ENCODE measurements around the gene ELMO1. TPM values are rescaled to one million over a fixed set of nuclear protein-coding genes. Genes with fewer than 3 reads are reported as not detected.

The ELMO1 gene
- total and polyA plus RNA-seq, 8 donors = 18.2 to 55.3 (median 45.6) TPM

DNA sequence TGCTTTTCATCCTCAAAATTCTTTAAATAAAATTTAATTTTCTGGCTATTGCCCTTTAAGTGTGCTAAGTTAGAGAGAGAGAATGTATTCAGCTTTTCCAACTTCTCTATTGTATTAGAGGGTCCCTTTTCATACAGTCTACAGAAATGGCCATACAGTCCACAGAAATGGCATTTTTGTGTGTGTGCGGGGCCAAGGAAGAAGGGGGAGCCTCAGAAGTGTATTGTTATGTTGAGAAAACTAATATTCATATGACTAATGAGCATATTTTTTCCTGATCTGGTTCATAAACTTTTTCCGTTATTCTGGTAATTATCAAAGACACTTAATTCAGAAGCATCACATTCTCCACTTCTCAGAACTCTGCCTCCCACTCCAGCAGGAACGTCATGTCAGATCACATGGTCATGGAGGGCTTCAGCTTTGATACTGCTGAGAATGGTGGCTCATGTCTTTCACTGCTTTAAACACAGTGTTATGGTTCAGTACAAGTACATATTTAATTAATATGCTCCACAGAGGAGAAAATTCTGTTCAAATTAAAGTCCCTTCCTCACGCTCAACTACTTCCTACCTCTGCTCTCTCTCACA lies 37.1 kb downstream of the ELMO1 start:
- no peaks in the 10 kb centered on the region for H3K27me3 ChIP-seq
- peaks cover 0 to 6% of the 10 kb centered on the region in 2 donors for H3K9me3 ChIP-seq

DNA sequence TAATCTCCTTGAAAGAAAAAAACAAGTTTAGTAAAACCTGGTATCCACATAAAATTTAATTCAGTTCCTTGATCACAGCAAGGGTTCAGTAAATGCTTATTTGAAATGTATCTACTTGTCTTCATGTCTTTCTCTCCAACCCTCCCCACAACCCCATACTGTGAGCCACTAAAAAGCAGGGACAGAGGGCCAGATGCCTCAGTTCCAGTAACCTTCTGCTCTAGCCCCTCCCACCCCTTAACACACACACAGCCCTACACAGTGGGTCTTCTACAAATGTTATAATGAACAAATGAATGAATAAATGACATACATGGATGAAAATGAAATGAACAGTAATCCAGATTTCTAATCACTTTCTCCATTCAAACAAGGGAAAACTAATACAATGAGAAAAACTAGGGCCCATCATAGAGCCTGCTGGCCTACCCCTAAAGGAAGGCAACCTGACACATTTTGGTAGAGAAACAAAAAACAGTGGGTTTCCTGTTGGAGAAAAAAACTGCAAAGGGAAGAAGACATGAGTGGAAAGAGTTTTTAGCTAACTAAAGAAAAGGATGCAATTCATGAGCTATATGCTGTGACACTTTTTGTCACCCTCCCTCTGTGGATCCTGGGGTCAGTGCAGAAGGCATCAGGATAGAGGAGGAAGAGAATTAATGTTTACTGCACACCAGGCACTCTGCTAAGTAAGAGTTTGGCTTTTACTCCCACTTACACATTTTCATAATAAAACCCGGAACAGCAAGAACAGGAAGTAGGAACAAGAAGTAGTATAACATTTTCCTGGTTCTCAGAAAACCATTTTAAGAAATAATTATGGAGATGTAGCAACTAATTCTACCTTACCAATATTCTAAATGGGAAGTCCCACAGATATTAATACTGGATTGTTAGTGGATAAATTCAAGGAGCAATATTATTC lies 38.1 kb downstream of the ELMO1 start:
- Histone ChIP-seq H3K9me3 (peaks cover 0 to 6% of the 10 kb centered on the region in 2 donors), H3K4me3 (no peak overlapping the region), H3K36me3 (no peaks in the 10 kb centered on the region), H3K27me3 (no peaks in the 10 kb centered on the region), H3K4me1 (peaks cover 13 to 53% of the 10 kb centered on the region in 2 donors), H3K27ac (peak overlapping the region; percentile 42 to 62)
- DNase-seq = no peak
- peak; percentile 28 for ATAC-seq
- TF ChIP-seq, protein P1, sequence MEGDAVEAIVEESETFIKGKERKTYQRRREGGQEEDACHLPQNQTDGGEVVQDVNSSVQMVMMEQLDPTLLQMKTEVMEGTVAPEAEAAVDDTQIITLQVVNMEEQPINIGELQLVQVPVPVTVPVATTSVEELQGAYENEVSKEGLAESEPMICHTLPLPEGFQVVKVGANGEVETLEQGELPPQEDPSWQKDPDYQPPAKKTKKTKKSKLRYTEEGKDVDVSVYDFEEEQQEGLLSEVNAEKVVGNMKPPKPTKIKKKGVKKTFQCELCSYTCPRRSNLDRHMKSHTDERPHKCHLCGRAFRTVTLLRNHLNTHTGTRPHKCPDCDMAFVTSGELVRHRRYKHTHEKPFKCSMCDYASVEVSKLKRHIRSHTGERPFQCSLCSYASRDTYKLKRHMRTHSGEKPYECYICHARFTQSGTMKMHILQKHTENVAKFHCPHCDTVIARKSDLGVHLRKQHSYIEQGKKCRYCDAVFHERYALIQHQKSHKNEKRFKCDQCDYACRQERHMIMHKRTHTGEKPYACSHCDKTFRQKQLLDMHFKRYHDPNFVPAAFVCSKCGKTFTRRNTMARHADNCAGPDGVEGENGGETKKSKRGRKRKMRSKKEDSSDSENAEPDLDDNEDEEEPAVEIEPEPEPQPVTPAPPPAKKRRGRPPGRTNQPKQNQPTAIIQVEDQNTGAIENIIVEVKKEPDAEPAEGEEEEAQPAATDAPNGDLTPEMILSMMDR (IDR thresholded peaks at IDR 0.05) = no peak
- intact Hi-C loops (cut with DNase I) = no loop called here

More for the DNA sequence above, 37.1 kb downstream of the ELMO1 start:
- Histone ChIP-seq H3K4me1 (peaks cover 8 to 45% of the 10 kb centered on the region in 2 donors), H3K4me3 (no peak overlapping the region), H3K27ac (peak overlapping the region; percentile 42 to 62), H3K36me3 (no peaks in the 10 kb centered on the region)
- no peak for ATAC-seq
- intact Hi-C loops (cut with DNase I) = no loop called here
- no peak for DNase-seq
- TF ChIP-seq, protein P1 (IDR thresholded peaks at IDR 0.05) = no peak

DNA sequence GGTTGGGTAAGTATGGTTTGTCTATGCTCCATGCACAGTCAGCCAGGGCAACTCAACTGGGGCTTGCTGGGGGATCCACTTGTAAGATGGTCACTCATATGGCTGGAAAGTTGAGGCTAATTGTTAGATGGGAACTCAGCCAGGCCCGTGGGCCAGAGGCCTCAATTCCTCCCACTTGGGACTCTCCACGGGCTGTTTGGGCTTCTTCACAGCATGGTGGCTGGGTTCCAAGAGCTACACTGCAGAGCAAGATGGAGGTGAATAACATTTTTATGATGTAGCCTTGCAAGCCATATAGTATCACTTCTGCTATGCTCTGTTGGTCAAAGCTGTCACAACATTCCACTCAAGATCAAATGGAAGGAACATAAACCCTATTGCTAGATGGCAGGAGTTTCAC lies 39.2 kb downstream of the ELMO1 start:
- H3K27ac ChIP-seq = peak overlapping the region in 1 of 2 donors; percentile 63
- intact Hi-C loops (cut with DNase I) = no loop called here
- H3K9me3 ChIP-seq = peaks cover 0 to 6% of the 10 kb centered on the region in 2 donors
- no peaks in the 10 kb centered on the region for H3K27me3 ChIP-seq
- no peaks in the 10 kb centered on the region for H3K36me3 ChIP-seq
- DNase-seq (no peak), ATAC-seq (no peak)
- H3K4me1 ChIP-seq = peaks cover 13 to 53% of the 10 kb centered on the region in 2 donors
- H3K4me3 ChIP-seq = no peak overlapping the region
- TF ChIP-seq, protein P1 (IDR thresholded peaks at IDR 0.05) = no peak

DNA sequence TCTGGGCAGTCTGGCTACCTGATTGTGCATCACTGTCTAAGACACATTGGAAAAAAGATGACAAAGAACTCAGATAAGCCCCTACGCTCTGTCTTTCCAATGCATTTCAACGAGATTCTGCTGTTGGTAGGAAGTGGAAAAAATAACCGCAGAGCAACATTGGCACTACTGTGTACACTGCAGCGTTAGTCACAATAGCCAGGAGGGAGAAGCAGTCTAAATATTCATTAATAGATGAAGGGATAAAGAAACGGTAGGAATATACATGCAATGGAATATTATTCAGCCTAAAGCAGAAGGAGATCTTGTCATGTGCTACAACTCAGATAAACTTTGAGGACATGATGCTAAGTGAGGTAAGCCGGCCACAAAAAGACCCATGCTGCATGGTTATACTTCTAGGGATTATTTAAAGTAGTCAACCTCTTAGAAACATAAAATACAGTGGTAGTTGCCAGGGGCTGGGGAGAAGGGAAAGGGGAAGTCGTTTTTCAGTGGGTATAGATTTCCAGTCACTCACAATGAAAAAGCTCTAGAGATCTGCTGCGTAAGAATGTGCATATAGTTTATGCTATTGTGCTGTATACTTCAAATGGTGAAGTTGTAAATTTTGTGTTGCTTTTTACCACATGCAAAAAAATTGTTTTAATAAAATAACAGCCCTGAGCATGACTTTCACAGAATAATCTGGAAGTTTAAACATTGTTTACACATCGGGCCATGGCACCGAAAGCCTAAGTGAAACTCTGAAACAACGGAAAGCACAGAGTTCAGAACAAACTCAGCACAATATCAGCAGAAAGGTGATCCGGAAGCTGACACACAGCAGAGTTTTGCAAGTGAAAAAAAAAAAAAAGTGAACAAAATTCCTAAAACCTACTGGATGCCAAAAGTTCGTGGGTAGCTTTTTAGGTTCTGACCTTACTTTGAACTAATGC lies 40.1 kb downstream of the ELMO1 start:
- H3K27ac ChIP-seq = peak overlapping the region; percentile 8 to 63
- no peak overlapping the region for H3K4me3 ChIP-seq

More for the DNA sequence above, 40.1 kb downstream of the ELMO1 start:
- Histone ChIP-seq H3K36me3 (no peaks in the 10 kb centered on the region), H3K27me3 (no peaks in the 10 kb centered on the region), H3K9me3 (peaks cover 0 to 6% of the 10 kb centered on the region in 2 donors), H3K4me1 (peaks cover 13 to 53% of the 10 kb centered on the region in 2 donors)
- ATAC-seq (peak; percentile 23), DNase-seq (no peak)
- intact Hi-C loops (cut with DNase I) = no loop called here
- TF ChIP-seq, protein P1 (IDR thresholded peaks at IDR 0.05) = no peak

All from left lung (tissue), 10 donors.